Effector CD8-positive, alpha-beta T cell (primary cell): Measurements from ENCODE around the gene NTN5.
A peak's percentile ranks its signal among the peaks of the same experiment; 100 is the strongest.
"Not testable (repeated sequence)": the region's sequence is repeated elsewhere in the genome, so short reads cannot be mapped to it uniquely, and the experiment has no call there.

Experiments used
- DNase-seq: peaks from one replicate; lab custom pipeline; 2025; lab: John Stamatoyannopoulos, UW

The NTN5 gene

GRCh38 chr19:48670699-48671445, 1.9 kb downstream of the NTN5 start:
- DNase-seq = no peak

GRCh38 chr19:48669903-48670668, 2.7 kb downstream of the NTN5 start:
- DNase-seq = no peak

DNA sequence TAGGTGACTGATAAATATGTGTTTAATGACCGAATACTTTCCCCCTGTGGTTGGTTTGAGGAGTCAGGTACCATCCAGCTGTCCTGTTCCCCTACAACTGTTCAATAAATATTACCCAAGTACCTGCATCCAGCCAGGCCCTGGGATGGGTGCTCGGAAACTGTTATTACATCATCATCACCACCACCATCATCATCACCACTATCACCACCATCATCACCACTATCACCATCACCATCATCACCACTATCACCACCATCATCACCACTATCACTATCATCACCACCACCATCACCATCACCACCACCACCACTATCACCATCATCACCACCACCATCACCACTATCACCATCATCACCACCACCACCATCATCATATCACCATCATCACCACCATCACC, 4.1 kb downstream of the NTN5 start:
- DNase-seq = no peak

DNA sequence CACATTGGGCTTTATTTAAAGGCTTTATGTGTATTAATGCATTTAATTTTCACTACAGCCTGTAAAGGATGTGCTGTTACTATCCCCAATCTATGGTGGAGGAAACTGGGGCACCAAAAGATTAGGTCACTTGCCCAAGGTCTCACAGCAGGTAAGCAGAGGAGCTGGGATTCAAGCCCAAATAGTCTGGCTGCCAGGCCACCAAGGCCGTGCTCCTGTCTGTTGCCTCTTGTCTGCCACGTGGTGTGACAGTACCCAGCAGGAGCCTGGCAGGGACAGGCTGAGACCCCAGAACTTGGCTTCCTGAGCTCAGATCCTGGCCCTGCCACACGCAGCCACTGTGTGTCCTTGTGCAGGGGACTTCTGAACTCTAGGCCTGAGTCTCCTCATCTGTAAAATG, 4.5 kb downstream of the NTN5 start:
- no peak for DNase-seq

DNA sequence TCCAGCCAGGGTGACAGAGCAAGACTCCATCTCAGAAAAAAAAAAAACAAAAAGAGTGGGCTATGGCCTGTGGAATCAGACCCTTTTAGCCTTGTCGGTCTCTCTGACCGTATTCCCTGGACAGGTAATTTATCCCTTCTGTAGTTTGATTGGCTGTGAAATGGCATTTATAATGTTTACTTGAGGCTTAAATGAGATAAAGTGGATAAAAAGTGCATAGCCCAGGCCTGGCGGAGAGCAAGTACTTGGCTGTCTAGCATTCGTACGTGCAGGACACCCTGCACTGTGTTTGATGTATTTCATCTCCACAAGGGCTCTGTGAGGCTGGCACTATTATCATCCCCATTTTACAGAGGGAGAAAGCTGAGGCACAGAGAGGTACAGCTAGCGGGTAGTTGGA, 7.0 kb downstream of the NTN5 start:
- no peak for DNase-seq

DNA sequence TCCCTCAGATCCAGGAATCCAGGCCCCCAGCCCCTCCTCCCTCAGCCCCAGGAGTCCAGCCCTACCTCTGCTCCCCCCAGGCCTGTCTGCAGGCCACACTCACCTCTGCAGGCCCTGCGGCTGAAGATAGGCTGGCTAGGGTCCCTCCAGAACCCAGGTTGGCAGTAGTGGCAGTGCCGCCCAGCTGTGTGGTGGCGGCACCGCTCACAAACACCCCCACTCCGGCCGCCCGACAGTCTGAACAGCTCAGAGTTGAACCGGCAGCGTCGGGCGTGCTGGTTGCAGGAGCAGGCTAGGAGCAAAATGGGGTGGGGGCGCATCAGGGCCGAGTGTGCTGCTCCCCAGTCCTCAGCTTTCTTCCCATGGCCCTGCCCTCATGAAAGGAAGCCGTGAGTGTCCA, 8.3 kb downstream of the NTN5 start:
- DNase-seq = no peak

DNA sequence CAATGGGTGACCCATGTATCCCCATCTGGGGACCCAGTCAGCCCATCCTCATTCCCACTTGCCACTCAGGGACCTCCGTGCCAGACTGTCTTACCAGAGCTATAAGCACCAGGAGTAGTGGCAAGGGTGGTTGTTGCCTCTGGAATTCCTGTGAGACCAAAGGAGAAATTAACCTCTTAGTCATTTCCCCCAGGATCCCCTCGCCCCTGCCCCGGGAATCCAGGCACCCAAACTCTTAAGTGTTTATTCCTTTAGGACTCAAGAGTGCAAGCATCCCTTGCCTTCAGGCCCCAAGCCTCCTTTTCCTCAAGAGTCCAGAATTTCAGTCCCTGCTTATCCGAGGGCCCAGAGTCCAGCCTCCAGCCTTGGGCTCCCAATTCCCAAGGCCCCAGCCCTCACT, 9.2 kb downstream of the NTN5 start:
- no peak for DNase-seq

GRCh38 chr19:48661711-48662090, 11.1 kb downstream of the NTN5 start:
- DNase-seq = no peak

GRCh38 chr19:48660852-48661710, 11.7 kb downstream of the NTN5 start:
- DNase-seq = peak; percentile 71

GRCh38 chr19:48659768-48660167, 13.0 kb downstream of the NTN5 start:
- no peak for DNase-seq

DNA sequence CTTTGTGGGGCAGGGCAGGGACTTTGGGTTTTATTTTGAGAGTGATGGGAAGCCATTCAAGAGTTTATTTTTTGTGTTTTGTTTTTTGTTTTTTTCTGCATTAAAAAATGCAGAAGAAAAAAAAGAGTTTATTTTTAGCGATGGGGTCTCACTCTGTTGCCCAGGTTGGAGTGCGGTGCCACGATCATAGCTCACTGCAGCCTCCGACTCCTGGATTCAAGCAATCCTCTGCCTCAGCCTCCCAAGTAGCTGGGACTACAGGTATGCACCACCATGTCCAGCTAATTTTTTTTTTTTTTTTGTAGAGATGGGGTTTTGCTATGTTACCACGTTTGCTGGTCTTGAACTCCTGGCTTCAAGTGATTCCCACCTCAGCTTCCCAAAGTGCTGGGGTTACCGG, 14.3 kb downstream of the NTN5 start:
- DNase-seq = no peak

DNA sequence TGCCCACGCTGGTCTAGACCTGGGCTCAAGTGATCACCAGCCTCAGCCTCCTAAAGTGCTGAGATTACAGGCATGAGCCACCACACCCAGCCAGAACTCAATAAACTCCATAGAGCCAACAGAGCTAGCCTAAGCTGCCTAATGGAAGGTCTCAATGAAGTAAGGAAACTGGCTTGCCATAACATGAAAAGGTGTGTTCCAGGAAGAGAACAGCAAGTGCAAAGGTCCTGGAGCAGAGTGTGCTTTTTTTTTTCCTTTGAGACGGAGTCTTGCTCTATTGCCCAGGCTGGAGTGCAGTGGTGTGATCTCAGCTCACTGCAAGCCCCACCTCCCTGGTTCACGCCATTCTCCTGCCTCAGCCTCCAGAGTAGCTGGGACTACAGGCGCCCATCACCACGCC, 15.0 kb downstream of the NTN5 start:
- DNase-seq = not testable (repeated sequence)

DNA sequence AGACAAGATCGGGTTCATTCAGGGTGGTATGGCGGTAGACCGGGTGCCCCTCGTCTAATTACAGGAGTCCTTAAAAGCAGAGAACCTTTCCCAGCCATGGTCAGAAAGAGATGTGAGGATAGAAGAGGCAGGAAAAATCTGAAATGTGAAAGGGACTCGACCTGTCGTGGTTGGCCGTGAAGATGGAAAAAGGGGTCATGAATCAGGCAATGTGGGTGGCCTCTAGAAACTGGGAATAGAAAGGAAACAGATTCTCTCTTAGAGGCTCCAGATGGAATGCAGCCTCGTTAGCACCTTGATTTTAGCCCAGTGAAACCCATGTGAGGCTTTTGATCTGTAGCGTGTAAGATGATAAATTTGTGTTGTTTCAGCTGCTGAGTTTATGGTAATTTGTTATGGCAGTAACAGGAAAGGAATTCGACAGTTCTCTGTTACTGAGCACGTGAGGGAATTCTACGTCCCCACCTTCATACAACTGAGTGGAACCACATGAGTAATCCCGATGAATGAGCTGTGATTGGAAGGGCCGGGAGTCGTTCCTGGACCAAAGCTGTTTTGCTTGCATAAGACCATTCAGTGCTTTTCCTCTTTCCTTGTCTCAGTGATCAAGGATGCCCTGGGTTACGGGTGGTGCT, 15.9 kb downstream of the NTN5 start:
- DNase-seq = no peak

- DNase-seq = no peak
Measured at GRCh38 chr19:48654299-48655059, 18.3 kb downstream of the NTN5 start.

DNA sequence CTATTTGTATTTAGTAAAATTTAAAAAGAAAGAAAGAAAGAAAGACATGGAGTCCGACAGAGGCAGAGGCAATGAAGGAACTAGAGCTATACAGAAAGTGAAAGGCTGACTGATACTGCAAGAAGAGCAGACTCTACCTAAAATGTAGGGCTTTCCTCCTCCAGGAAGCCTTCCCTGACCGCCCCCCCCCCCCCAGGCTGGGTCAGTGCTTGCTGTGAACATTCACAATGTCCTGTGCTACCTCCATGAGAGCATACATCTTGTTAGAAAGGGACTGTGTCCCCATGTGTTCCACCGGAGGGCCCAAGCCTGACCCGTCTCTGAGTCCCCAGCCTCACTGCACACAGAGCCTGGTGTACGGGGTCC, 21.2 kb downstream of the NTN5 start:
- DNase-seq = no peak

- DNase-seq = no peak
Measured at GRCh38 chr19:48650974-48651682, 21.7 kb downstream of the NTN5 start.

GRCh38 chr19:48648134-48648533, 24.7 kb downstream of the NTN5 start:
- DNase-seq = no peak

GRCh38 chr19:48646722-48647216, 26.0 kb downstream of the NTN5 start:
- no peak for DNase-seq

GRCh38 chr19:48646001-48646721, 26.7 kb downstream of the NTN5 start, which contains the start of gene CA11:
Gene CA11, minus strand, starts transcription at chr19:48646187. Its CDS starts 555 bp downstream, at chr19:48645632.
- peak; percentile 89 for DNase-seq

GRCh38 chr19:48645620-48646000, 27.2 kb downstream of the NTN5 start:
- no peak for DNase-seq
